Natural killer cell treated with Interleukin-12 subunit alpha and Interleukin-12 subunit beta and Interleukin-15 and Interleukin-18, amount 100 ng/mL, for 72 hours (primary cell): ENCODE results near the gene NDST3. TPM values are rescaled to one million over a fixed set of nuclear protein-coding genes. Genes with fewer than 3 reads are reported as not detected.

Source experiments
- ATAC-seq, 2 donors: fragments of 150-1000 bp; cut with Tn5 transposase in 1 of 2; sonication (Bioruptor Pico), chemical (Tn5 transposase) in 1 of 2; 2 replicates each; pipeline ENCODE4 v1.10.0; 2021
- DNase-seq: peaks from one replicate; pipeline ENCODE4 v3.0.0; 2022; ENCODE audit warnings: low spot score
- H3K27ac Mint-ChIP-seq, 2 donors: 1 replicate in 1 of 2; 2 replicates in 1 of 2; pipeline ENCODE4 v1.8.0; 2022; ENCODE audit warnings: mixed read lengths in 2 of 2, mild to moderate bottlenecking in 1 of 2, moderate library complexity in 1 of 2
- H3K27me3 Mint-ChIP-seq, 2 donors: 1 replicate in 1 of 2; 2 replicates in 1 of 2; pipeline ENCODE4 v1.8.0; 2022; ENCODE audit warnings: mixed read lengths in 2 of 2
- H3K36me3 Mint-ChIP-seq: one replicate; pipeline ENCODE4 v1.8.0; 2022; ENCODE audit warnings: mixed read lengths
- H3K4me1 Mint-ChIP-seq, 2 donors: 1 replicate in 1 of 2; 2 replicates in 1 of 2; pipeline ENCODE4 v1.8.0; 2022; ENCODE audit warnings: low read depth in 2 of 2, mixed read lengths in 2 of 2, mild to moderate bottlenecking in 1 of 2
- H3K4me3 Mint-ChIP-seq: one replicate; pipeline ENCODE4 v1.8.0; 2022; ENCODE audit warnings: mixed read lengths
- H3K9me3 Mint-ChIP-seq: 2 replicates; pipeline ENCODE4 v1.8.0; 2022; ENCODE audit warnings: mixed read lengths
- total RNA-seq, 2 donors: library from RNA; stranded (reverse); gene quantifications; one replicate each; pipeline ENCODE4 v1.2.3, GENCODE V29; 2022

NDST3 gene
- total RNA-seq, 2 donors from 2014 or later, result not detected

DNA sequence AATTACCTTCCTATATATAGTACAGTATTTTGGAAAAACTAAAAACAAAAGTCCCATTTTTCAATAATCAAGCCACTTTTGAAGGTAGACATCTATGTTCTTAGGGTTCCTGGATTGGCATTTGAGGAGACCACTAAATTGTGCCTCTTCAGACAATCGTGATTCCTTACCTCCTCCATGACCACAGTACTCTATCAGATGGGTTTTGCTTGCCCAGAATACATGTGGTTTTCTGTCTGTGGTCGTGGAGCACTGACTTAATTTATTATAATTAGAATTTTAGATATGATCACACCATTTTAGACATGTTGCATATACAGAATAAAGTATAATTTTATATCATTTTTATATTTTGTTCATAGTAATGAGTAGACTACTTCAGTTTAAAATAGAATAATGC, 67.9 kb downstream of the NDST3 start:
- Mint-ChIP-seq H3K36me3 (no peaks in the 10 kb centered on the region), H3K27me3 (no peaks in the 10 kb centered on the region), H3K4me1 (no peaks in the 10 kb centered on the region), H3K4me3 (no peak overlapping the region), H3K27ac (no peak overlapping the region), H3K9me3 (peaks cover 4% of the 10 kb centered on the region)
- ATAC-seq (no peak), DNase-seq (no peak)

DNA sequence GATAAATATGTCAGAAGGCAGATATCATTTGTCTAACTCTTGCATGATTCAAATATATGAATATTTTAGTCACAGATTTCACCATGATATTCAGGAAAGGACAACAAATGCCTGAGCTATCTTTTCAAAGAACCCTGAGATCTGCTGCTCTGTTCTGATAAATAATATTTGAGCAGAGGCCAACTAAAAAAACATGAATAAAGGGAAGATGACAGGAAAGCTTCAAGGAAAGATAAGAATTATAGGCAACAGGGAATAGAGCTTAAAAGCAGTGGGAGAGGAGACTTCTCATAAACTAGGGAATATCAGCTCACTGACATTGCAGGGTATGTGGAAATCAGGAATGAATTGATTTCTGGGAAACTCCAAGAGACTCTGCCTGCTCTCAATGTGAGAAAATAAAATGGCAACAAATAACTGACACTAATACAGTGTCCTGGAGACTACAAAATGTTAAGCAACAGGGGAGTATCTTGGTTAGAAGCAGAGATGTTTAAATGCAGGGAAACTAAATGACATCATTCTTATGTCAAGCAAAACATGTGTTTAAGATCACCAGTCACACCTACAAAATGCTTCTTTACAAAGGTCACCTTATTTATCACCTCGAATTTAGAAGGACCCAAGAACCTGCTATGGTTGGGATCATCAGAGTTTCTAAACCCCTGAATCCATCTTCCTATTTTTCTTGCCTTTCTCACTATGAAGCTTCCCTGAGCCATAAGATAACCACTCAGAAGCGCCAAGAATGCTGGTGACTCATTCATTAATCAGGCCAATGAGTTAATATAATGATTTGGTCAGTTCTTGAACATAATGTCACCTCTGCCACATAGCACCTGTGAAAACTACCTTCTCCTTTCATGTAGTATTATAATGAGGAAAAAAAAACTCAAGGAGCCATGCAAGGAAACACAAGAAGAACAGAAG, 78.1 kb downstream of the NDST3 start:
- no peak overlapping the region for H3K27ac Mint-ChIP-seq
- no peak overlapping the region for H3K4me3 Mint-ChIP-seq
- DNase-seq (no peak), ATAC-seq (no peak)
- H3K4me1 Mint-ChIP-seq, result no peaks in the 10 kb centered on the region
- H3K27me3 Mint-ChIP-seq, result no peaks in the 10 kb centered on the region
- no peaks in the 10 kb centered on the region for H3K36me3 Mint-ChIP-seq
- peaks cover 8% of the 10 kb centered on the region for H3K9me3 Mint-ChIP-seq

DNA sequence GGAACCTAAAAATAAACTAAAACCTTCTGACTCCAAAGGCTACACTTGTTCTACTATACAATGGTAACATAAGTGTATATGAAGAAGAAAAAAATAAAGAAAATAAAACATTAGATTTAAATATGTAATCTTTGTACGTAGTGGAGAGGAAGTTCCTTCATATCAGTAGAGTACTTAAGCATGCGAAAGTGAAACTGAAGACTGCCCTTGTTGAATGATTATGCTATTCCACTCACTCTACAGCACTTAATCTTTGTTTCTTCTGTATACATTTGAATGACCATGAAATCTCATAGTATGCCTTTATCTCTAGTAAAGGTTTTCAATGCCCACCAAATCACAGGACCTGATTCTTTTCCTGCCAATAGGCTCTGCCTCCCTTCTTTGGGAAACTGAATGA, 78.9 kb downstream of the NDST3 start:
- H3K4me1 Mint-ChIP-seq, result no peaks in the 10 kb centered on the region
- no peak overlapping the region for H3K27ac Mint-ChIP-seq
- no peak for DNase-seq
- ATAC-seq, result no peak
- peaks cover 8% of the 10 kb centered on the region for H3K9me3 Mint-ChIP-seq
- no peaks in the 10 kb centered on the region for H3K27me3 Mint-ChIP-seq
- no peaks in the 10 kb centered on the region for H3K36me3 Mint-ChIP-seq
- H3K4me3 Mint-ChIP-seq, result no peak overlapping the region

DNA sequence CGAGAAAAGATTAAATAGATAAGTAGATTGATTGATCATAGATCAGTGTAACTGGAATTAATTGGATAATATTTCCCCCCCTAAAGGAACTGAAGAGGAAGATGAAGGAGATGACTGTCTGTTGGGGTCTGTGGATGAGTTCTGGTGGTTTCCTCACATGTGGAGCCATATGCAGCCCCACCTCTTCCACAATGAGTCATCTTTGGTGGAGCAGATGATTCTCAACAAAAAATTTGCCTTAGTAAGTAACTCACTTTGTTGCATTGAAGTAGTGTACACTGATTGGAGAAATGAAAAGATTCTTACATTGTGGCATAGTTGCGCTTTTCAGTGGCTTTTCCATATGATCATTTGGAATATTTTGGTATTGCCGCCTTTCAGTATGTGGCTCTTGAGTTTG, 80.4 kb downstream of the NDST3 start:
- Mint-ChIP-seq H3K36me3 (no peaks in the 10 kb centered on the region), H3K27me3 (no peaks in the 10 kb centered on the region), H3K4me1 (no peaks in the 10 kb centered on the region), H3K4me3 (no peak overlapping the region), H3K27ac (no peak overlapping the region), H3K9me3 (peaks cover 7% of the 10 kb centered on the region)
- DNase-seq (no peak), ATAC-seq (no peak)

- Mint-ChIP-seq H3K9me3 (peaks cover 7% of the 10 kb centered on the region), H3K4me3 (no peak overlapping the region), H3K4me1 (no peaks in the 10 kb centered on the region), H3K36me3 (no peaks in the 10 kb centered on the region), H3K27me3 (no peaks in the 10 kb centered on the region), H3K27ac (no peak overlapping the region)
- ATAC-seq (no peak), DNase-seq (no peak)
Observed at GRCh38 chr4:118120120-118120760, 86.0 kb downstream of the NDST3 start.

DNA sequence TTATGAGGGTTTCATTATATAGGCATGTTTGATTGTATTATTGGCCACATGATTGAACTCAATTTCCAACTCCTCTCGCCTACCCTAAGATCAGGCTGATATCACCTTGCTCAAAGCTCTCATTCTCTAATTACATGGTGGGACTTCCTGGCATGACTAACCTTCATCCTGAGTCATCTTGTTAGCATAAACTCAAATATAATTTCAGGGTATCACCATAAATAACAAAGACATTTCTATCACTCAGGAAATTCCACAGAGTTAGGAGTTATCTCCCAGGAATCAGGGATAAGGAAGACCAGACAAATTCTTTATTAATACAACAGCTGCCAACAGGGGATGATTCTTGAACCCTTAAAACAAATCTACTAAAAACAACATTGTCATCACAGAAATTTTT, 90.7 kb downstream of the NDST3 start:
- Mint-ChIP-seq H3K27ac (no peak overlapping the region), H3K27me3 (no peaks in the 10 kb centered on the region), H3K4me3 (no peak overlapping the region), H3K36me3 (peaks cover 5% of the 10 kb centered on the region), H3K9me3 (peaks cover 13% of the 10 kb centered on the region), H3K4me1 (no peaks in the 10 kb centered on the region)
- ATAC-seq (no peak), DNase-seq (no peak)

- no peak for DNase-seq
- Mint-ChIP-seq H3K4me1 (no peaks in the 10 kb centered on the region), H3K27ac (no peak overlapping the region), H3K27me3 (no peaks in the 10 kb centered on the region), H3K4me3 (no peak overlapping the region), H3K36me3 (no peaks in the 10 kb centered on the region), H3K9me3 (peaks cover 6% of the 10 kb centered on the region)
- no peak for ATAC-seq
Observed at GRCh38 chr4:118139241-118139640, 105.0 kb downstream of the NDST3 start.

DNA sequence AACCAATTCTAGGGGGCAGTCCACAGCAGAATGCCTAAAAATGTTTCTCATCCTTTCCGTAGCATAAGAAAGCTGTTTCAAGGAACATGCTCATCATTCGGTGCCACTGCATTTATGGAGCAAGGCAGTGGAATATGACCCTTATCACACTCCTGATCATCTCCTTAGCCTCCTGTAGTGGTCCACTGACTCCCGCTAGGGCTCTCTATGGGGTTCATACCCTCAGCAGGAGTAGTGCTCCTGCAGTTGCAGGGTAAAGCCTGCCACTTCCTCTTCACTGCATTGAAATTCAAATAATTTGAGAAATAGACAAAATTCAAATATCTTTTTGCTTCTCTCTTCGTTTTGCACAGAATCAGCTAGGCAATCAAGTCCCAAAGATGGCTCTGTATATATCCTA, 107.0 kb downstream of the NDST3 start:
- Mint-ChIP-seq H3K4me3 (no peak overlapping the region), H3K27me3 (no peaks in the 10 kb centered on the region), H3K36me3 (no peaks in the 10 kb centered on the region), H3K9me3 (peaks cover 6% of the 10 kb centered on the region), H3K4me1 (no peaks in the 10 kb centered on the region), H3K27ac (no peak overlapping the region)
- DNase-seq (no peak), ATAC-seq (no peak)

DNA sequence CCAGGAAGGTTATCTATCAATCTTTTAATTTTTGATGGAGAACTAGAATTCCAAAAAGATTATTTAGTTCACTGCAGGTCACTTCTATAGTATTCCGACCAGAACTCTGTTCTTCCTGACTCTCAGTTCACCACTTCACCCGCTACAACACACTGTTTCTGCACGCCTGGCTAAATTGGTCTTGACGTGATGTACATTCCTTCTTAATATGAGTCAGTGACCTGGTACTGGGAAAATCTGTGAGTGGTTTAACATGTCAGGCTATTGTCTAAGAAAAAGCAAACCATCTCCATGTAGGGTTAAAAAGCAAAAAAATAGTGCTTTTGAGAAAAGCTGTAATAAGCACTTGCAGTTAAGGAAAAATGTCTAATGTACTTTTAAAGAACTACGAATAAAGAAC, 120.4 kb downstream of the NDST3 start:
- no peak overlapping the region for H3K4me3 Mint-ChIP-seq
- no peak for DNase-seq

DNA sequence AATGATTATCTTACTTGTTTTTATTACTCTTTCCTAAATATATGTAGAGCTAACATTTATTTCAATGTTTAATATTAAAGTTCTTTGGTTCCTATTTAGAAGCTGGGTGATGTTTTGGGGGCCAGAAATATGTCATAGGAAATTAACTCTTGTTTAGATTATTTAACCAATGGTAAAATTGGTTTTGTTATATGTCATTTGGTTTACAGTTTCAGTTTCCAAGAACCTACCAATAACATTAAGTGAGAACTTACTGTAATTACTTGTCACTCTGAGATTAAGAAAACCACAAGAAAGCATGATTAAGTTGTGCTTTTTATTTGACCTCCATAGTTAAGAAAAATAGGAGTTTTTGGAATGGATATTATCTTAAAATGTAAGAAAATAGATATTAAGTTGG, 121.2 kb downstream of the NDST3 start:
- Mint-ChIP-seq H3K4me3 (no peak overlapping the region), H3K27ac (no peak overlapping the region), H3K4me1 (no peaks in the 10 kb centered on the region), H3K27me3 (no peaks in the 10 kb centered on the region), H3K36me3 (peaks cover 5% of the 10 kb centered on the region), H3K9me3 (peaks cover 9% of the 10 kb centered on the region)
- ATAC-seq, result no peak
- no peak for DNase-seq

More for the DNA sequence above, 120.4 kb downstream of the NDST3 start:
- no peak for ATAC-seq
- Mint-ChIP-seq H3K36me3 (peaks cover under 1% of the 10 kb centered on the region), H3K27ac (no peak overlapping the region), H3K4me1 (no peaks in the 10 kb centered on the region), H3K27me3 (no peaks in the 10 kb centered on the region), H3K9me3 (peaks cover 4% of the 10 kb centered on the region)

DNA sequence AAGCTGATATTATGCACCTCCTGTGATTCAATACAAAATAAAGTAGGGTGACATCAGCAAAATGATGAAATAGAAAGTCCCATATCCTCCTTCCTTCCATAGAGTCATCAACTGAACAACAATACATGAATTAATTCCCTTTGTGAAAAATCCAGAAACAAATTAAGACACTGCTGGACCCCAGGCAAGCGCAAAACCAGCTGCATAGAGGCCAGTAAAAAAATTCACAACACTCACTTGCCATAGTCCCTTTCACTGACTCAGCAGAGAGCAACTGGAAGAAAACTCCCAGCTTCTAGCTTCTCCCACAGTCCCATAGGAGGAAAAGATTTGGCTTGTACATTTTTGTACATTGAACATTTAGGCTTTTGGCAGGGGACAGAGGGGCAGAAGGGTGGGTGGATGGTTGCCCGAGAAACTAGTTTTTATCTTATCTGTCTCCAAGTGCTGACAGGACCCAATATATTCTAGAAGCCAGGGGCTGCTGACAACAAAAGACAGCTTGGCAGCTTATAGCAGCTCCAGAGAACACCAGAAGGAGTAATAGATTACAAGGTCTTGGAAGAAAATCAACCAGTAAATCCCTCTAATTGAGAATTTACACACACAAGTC, 124.6 kb downstream of the NDST3 start:
- Mint-ChIP-seq H3K27me3 (no peaks in the 10 kb centered on the region), H3K4me1 (no peaks in the 10 kb centered on the region), H3K36me3 (peaks cover 5% of the 10 kb centered on the region), H3K27ac (no peak overlapping the region), H3K4me3 (no peak overlapping the region), H3K9me3 (peaks cover 9% of the 10 kb centered on the region)
- DNase-seq (no peak), ATAC-seq (no peak)

- ATAC-seq (no peak), DNase-seq (no peak)
- no peaks in the 10 kb centered on the region for H3K4me1 Mint-ChIP-seq
- no peak overlapping the region for H3K27ac Mint-ChIP-seq
- H3K9me3 Mint-ChIP-seq, result peaks cover 4% of the 10 kb centered on the region
- no peaks in the 10 kb centered on the region for H3K36me3 Mint-ChIP-seq
- H3K4me3 Mint-ChIP-seq, result no peak overlapping the region
- H3K27me3 Mint-ChIP-seq, result no peaks in the 10 kb centered on the region
Observed at GRCh38 chr4:118167306-118167705, 133.0 kb downstream of the NDST3 start.

GRCh38 chr4:118171381-118171780, 137.1 kb downstream of the NDST3 start:
- Mint-ChIP-seq H3K27ac (no peak overlapping the region), H3K36me3 (no peaks in the 10 kb centered on the region), H3K9me3 (no peaks in the 10 kb centered on the region), H3K4me3 (no peak overlapping the region), H3K27me3 (no peaks in the 10 kb centered on the region), H3K4me1 (no peaks in the 10 kb centered on the region)
- DNase-seq (no peak), ATAC-seq (no peak)

- Mint-ChIP-seq H3K27me3 (no peaks in the 10 kb centered on the region), H3K4me1 (no peaks in the 10 kb centered on the region)
- ATAC-seq, result no peak
Observed at GRCh38 chr4:118173126-118173525, 138.8 kb downstream of the NDST3 start.

More at GRCh38 chr4:118173126-118173525, 138.8 kb downstream of the NDST3 start:
- Mint-ChIP-seq H3K9me3 (no peaks in the 10 kb centered on the region), H3K36me3 (no peaks in the 10 kb centered on the region), H3K27ac (no peak overlapping the region), H3K4me3 (no peak overlapping the region)
- no peak for DNase-seq
